HPDE6-E6E7 (cell line): ENCODE data around the gene ADRM1.

Source experiments
- DNase-seq: peaks from one replicate; pipeline ENCODE4 v3.0.0; 2011; ENCODE audit warnings: missing footprints; ENCODE audit errors: extremely low spot score

The ADRM1 gene

GRCh38 chr20:62281161-62281933 is 21.4 kb upstream of the ADRM1 start:
- no peak for DNase-seq

DNA sequence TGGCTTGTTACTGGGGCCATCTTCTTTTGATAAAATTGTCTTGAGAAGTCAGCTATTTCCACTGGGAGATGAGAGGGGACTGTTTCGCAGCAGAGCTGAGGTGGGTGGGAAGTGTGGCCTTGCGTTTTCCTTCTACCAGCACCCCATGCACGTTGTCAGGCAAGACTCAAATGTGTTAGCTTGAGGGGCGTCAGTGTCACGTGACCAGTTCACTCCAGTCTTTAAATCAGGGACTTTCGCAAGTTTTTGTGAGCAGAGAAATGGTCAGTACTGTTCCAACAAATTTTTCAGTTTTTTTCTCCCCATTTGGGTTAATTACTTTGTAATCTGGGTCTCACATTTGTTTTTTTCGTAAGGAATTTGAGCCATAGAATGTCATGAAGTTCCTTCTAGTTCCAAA is 20.7 kb upstream of the ADRM1 start:
- no peak for DNase-seq

DNA sequence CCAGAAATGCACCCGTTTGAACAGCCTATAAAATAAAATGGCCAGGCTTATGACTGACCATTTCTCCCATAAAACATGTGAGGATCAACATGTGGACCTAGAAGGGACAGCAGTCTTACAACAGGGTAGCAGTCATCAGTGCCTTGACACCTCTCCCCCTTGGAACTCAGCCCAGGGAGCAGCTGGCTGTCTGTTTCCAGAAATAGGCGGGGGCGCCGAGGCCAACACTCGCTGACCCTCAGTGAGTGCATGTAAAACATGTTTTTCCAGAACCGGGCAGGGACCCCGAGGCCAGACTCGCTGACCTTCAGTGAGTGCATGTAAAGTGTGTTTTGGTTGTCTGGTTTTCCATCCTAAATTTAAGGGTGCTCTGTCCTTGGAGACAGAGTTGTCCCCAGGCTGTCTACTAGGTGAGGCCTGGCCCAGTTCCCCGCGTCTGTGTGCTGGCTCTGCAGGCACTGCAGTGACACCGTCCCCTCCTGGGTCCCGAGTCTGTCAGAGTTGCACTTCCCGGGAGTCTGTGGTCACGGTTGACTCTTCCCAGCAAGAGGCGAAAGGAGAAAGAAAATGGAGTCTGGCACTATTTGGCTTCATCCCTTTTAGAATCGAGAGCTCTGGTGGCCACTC is 19.8 kb upstream of the ADRM1 start:
- DNase-seq: no peak

- no peak for DNase-seq
Observed at GRCh38 chr20:62284448-62284847, 18.3 kb upstream of the ADRM1 start.

- no peak for DNase-seq
Observed at GRCh38 chr20:62285151-62285550, 17.6 kb upstream of the ADRM1 start.

DNA sequence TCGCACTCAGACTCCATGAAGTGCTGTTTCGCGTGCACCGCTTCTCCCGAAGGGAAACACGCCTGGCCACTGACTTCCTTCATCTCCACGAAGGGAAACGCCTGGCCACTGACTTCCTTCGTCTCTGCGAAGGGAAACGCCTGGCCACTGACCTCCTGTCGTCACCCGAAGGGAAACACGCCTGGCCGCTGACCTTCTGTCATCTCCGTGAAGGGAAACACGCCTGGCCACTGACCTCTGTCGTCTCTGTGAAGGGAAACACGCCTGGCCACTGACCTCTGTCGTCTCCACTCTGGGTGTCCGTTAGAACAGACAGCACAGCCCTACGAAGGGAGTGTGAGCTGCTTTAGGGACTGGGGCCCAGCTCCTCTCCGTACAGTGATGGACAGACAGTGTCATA is 17.1 kb upstream of the ADRM1 start:
- DNase-seq: no peak

DNA sequence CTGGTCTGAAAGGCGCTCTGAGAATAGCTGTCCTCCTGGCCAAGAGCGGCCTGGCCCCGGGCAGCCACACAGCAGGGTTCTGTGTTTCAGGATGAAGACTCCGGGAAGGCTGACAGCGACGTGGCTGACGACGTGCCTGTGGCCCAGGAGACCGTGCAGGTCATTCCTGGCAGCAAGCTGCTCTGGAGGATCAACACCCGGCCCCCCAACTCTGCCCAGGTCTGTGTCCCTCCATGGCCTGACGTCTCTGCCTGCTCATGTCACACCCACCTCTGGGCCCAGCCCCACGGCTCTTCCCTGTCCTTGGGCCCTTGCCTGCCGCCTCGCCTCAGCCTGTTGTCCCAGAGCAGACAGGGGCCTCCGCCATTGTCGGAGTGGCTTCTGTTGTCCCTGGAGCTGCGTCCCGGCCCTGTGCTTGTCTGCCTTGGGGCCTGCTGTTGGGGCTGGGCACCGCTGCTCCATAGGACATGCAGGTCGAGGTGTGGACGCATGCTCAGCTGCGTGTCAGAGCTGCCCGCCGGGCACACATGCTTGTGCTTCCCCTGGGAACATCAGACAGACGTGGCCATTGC is 16.2 kb upstream of the ADRM1 start:
- DNase-seq: no peak

DNA sequence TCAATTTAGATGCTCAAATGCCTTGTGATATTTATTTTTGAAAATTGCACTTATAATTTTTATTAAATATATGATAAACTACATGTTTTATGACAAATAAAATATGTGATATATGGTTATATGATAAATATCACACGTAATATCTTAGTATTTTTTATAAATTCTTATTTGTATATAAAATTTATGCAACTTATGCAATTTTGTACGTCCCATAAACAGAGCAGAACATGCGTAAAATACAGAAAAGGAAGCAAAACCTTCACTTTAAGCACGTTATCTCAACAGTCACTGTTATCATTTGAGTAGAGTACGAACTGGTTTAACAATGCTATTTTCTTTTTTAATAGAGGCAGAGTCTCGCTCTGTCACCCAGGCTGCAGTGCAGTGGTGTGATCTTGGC is 15.7 kb upstream of the ADRM1 start:
- DNase-seq: no peak

- no peak for DNase-seq
Observed at GRCh38 chr20:62287759-62288534, 14.8 kb upstream of the ADRM1 start.

DNA sequence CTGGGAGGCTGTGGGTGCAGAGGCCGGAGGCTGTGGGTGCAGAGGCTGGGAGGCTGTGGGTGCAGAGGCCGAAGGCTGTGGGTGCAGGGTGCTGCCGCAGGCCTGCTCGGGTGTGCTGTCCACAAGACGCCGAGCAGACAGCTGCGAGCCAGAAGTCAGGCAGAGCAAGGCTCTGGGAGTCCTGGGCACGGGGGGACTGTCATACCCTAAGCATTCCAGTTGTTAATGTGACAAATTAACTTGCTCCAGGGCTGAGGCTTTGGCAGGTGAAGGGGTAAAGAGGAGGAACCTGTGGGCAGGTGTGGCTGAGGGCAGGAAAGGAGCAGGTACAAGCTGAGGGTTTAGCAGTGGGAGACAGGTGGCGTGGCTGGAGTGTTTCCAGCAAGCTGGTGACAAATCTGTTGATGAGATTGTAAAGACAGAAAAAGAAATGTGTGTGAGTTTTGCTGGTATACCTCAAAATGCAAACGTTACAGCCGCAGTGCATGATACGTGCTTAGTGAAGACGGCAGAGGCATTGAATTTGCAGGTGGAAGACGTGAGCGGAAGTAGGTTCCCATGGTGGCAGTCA is 14.2 kb upstream of the ADRM1 start:
- no peak for DNase-seq

DNA sequence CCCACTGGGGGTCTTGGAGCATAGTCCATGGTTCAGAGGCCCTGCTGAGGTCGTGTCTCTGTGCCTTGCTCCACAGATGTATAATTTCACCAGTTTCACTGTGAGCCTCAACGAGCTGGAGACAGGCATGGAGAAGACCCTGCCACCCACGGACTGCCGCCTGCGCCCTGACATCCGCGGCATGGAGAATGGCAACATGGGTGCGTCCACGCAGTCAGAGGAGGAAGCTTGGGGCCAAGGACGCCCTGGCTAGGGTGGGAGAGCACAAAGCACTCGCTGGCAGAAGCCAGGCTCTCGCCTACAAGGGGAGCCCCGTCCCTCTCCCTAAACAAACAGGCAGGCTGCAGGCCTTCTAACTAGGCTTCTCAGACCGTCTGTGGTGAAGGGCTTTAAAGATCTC is 13.7 kb upstream of the ADRM1 start:
- DNase-seq: no peak

DNA sequence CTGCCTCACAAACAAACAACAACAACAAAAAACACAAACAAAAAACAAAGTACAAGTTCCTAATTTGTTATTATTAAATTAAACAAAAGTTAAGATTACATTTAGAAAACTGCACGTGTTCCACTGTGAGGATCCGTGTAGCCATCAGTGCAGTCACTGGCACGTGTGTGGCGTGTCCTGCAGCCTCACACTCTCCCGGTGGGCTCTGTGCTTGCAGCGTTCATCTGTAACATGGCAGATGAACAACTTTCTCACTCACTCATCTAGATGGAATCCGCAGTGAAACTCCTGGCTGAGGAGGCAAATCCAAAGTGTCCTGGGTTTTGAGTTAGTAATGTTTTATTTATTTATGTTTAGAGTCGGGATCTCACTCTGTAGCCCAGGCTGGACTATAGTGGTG is 12.9 kb upstream of the ADRM1 start:
- no peak for DNase-seq

GRCh38 chr20:62291251-62292066 is 11.3 kb upstream of the ADRM1 start:
- no peak for DNase-seq

GRCh38 chr20:62292108-62292507 is 10.7 kb upstream of the ADRM1 start:
- no peak for DNase-seq

GRCh38 chr20:62293111-62293784 is 9.5 kb upstream of the ADRM1 start:
- DNase-seq: no peak

DNA sequence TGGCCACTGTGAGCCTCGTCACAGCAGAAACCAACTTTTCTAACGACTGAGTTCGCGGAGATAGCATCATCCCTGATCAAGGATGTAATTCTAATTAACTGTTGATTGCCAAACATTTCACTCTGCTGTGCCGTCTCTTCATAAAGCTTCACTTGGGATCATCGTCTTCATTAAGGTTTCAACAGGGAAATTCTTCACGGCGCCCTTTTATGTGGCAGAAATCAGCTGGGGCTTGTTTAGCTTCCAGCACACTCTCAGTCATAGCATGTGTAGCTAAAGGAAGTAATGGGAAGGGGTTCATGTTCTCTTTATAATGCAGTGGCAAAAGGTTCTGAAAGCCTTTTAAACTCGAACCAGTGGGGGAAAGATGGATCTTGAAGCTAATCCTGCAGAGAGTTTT is 8.9 kb upstream of the ADRM1 start:
- no peak for DNase-seq

- no peak for DNase-seq
Observed at GRCh38 chr20:62294516-62294915, 8.3 kb upstream of the ADRM1 start.

- DNase-seq: no peak
Observed at GRCh38 chr20:62296724-62297448, 5.9 kb upstream of the ADRM1 start.

GRCh38 chr20:62297449-62298227 is 5.2 kb upstream of the ADRM1 start:
- no peak for DNase-seq
